GM12878 (cell line): ENCODE measurements around the gene HCST.

ENCODE experiments used
- CTCF ChIP-seq, 3 experiments: IDR thresholded peaks in 2 of 3; conservative IDR thresholded peaks in 1 of 3; 2 replicates each; pipeline ENCODE4 v1.5.1; 2011; ENCODE audit warnings: low read depth in 3 of 3, low read length in 3 of 3, mild to moderate bottlenecking in 3 of 3, control low read depth in 2 of 3, moderate library complexity in 2 of 3, inconsistent platforms in 1 of 3, mixed read lengths in 1 of 3; ENCODE audit not compliant: control insufficient read depth in 2 of 3, insufficient read depth in 1 of 3; ENCODE audit errors: extremely low read depth in 1 of 3
- E4F1 ChIP-seq: fragments of 450-650 bp; IDR thresholded peaks from 2 replicates; pipeline ENCODE4 v1.6.1; 2018; ENCODE audit warnings: borderline replicate concordance, mild to moderate bottlenecking; ENCODE audit not compliant: partially characterized antibody
- EP300 ChIP-seq, 2 experiments: fragments of 150-350 bp in 1 of 2; IDR thresholded peaks; 2 replicates each; pipeline ENCODE4 v1.6.1; 2011 to 2012; ENCODE audit warnings: low read depth in 2 of 2, low read length in 2 of 2, borderline replicate concordance in 1 of 2, improper control_type of control experiment in 1 of 2, inconsistent platforms in 1 of 2; ENCODE audit not compliant: control insufficient read depth in 1 of 2
- NR2C1 ChIP-seq: fragments of 450-650 bp; IDR thresholded peaks from 2 replicates; pipeline ENCODE4 v1.6.1; 2017; ENCODE audit warnings: antibody characterized with exemption, mild to moderate bottlenecking, moderate library complexity
- NRF1 ChIP-seq: conservative IDR thresholded peaks from 2 replicates; pipeline ENCODE4 v1.6.1; 2011; ENCODE audit warnings: mild to moderate bottlenecking, low read depth, low read length, improper control_type of control experiment
- PKNOX1 ChIP-seq: fragments of 450-650 bp; IDR thresholded peaks from 2 replicates; pipeline ENCODE4 v1.6.1; 2016; ENCODE audit warnings: mild to moderate bottlenecking
- SMAD1 ChIP-seq: fragments of 450-650 bp; IDR thresholded peaks from 2 replicates; pipeline ENCODE4 v1.6.1; 2018; ENCODE audit warnings: mild to moderate bottlenecking, low read depth; ENCODE audit not compliant: partially characterized antibody
- TARDBP ChIP-seq: IDR thresholded peaks from 2 replicates; pipeline ENCODE4 v1.6.1; 2016; ENCODE audit warnings: borderline replicate concordance
- USF2 ChIP-seq: IDR thresholded peaks from 2 replicates; pipeline ENCODE4 v1.6.1; 2011; ENCODE audit warnings: low read depth, low read length, improper control_type of control experiment, borderline replicate concordance
- ZNF24 ChIP-seq: fragments of 450-650 bp; IDR thresholded peaks from 2 replicates; pipeline ENCODE4 v1.6.1; 2017; ENCODE audit warnings: antibody characterized with exemption, mild to moderate bottlenecking
- ZSCAN29 ChIP-seq: fragments of 450-650 bp; IDR thresholded peaks from 2 replicates; pipeline ENCODE4 v1.6.1; 2017; ENCODE audit warnings: mild to moderate bottlenecking, moderate library complexity
- ZZZ3 ChIP-seq: IDR thresholded peaks from 2 replicates; pipeline ENCODE4 v1.6.1; 2011; ENCODE audit warnings: low read depth; ENCODE audit not compliant: control insufficient read depth, insufficient read length

- TF ChIP-seq NR2C1 (no peak), USF2 (no peak), CTCF (IDR thresholded peaks at IDR 0.05 in 2 of 3, conservative IDR thresholded peaks at IDR 0.05 in 1 of 3; ENCODE audit: control insufficient read depth in 2 of 3, extremely low read depth in 1 of 3, insufficient read depth in 1 of 3, low read depth in 3 of 3, low read length in 3 of 3) (no peak), E4F1 (no peak), ZNF24 (no peak), SMAD1 (no peak), ZZZ3 (no peak), PKNOX1 (no peak), TARDBP (no peak), NRF1 (no peak), EP300 (IDR thresholded peaks at IDR 0.05; ENCODE audit: borderline replicate concordance in 1 of 2, control insufficient read depth in 1 of 2, low read depth in 2 of 2, low read length in 2 of 2) (no peak), ZSCAN29 (no peak)
These were observed 6.3 kb upstream of the HCST start for GRCh38 chr19:35895911-35896642.
